Measurements from ENCODE around the gene MSH3. TPM values are rescaled to one million over a fixed set of nuclear protein-coding genes. Genes with fewer than 3 reads are reported as not detected.

The MSH3 gene
- total and polyA plus RNA-seq, 4 donors = 4.2 to 18.1 (median 9.1) TPM

GRCh38 chr5:80740999-80741398, 86.5 kb downstream of the MSH3 start:
- peaks cover 5 to 12% of the 10 kb centered on the region in 2 donors for H3K36me3 ChIP-seq (ENCODE audit: control insufficient read depth in 1 of 2, insufficient read depth in 2 of 2, low read length in 1 of 2)
- WGBS, 2 donors = 91 to 100% methylated on average over 1 of the region's 1 CpG
- H3K4me1 ChIP-seq (ENCODE audit: control insufficient read depth in 1 of 2, insufficient read depth in 2 of 2, low read length in 2 of 2) = no peaks in the 10 kb centered on the region
- DNase-seq (no peak), ATAC-seq (ENCODE audit: low FRiP score) (no peak)
- no peak overlapping the region for H3K4me3 ChIP-seq (ENCODE audit: low read length in 2 of 2)
- intact Hi-C loops (cut with DNase I) = no loop called here
- peaks cover 3% of the 10 kb centered on the region for H3K9me3 ChIP-seq (ENCODE audit: control insufficient read depth, low read length)
- no peaks in the 10 kb centered on the region for H3K27me3 ChIP-seq (ENCODE audit: control insufficient read depth in 1 of 2, insufficient read depth in 2 of 2, low read length in 1 of 2)
- no peak overlapping the region for H3K27ac ChIP-seq (ENCODE audit: low read depth in 1 of 2, low read length in 2 of 2)

- DNase-seq (no peak), ATAC-seq (ENCODE audit: low FRiP score) (no peak)
- intact Hi-C loops (cut with DNase I) = no loop called here
- Histone ChIP-seq H3K27me3 (ENCODE audit: control insufficient read depth in 1 of 2, insufficient read depth in 2 of 2, low read length in 1 of 2) (no peaks in the 10 kb centered on the region), H3K27ac (ENCODE audit: low read depth in 1 of 2, low read length in 2 of 2) (no peak overlapping the region), H3K4me3 (ENCODE audit: low read length in 2 of 2) (no peak overlapping the region), H3K9me3 (ENCODE audit: control insufficient read depth, low read length) (peaks cover 3% of the 10 kb centered on the region), H3K36me3 (ENCODE audit: control insufficient read depth in 1 of 2, insufficient read depth in 2 of 2, low read length in 1 of 2) (peaks cover 5 to 13% of the 10 kb centered on the region in 2 donors), H3K4me1 (ENCODE audit: control insufficient read depth in 1 of 2, insufficient read depth in 2 of 2, low read length in 2 of 2) (no peaks in the 10 kb centered on the region)
- WGBS, 2 donors = 95 to 97% methylated on average over 2 of the region's 2 CpGs
Measured at GRCh38 chr5:80744149-80744548, 89.7 kb downstream of the MSH3 start.

- no peaks in the 10 kb centered on the region for H3K27me3 ChIP-seq (ENCODE audit: control insufficient read depth in 1 of 2, insufficient read depth in 2 of 2, low read length in 1 of 2)
- no peak overlapping the region for H3K4me3 ChIP-seq (ENCODE audit: low read length in 2 of 2)
- H3K27ac ChIP-seq (ENCODE audit: low read depth in 1 of 2, low read length in 2 of 2) = no peak overlapping the region
- intact Hi-C loops (cut with DNase I) = no loop called here
- H3K4me1 ChIP-seq (ENCODE audit: control insufficient read depth in 1 of 2, insufficient read depth in 2 of 2, low read length in 2 of 2) = no peaks in the 10 kb centered on the region
- H3K9me3 ChIP-seq (ENCODE audit: control insufficient read depth, low read length) = peaks cover 3% of the 10 kb centered on the region
- DNase-seq (no peak), ATAC-seq (ENCODE audit: low FRiP score) (no peak)
- H3K36me3 ChIP-seq (ENCODE audit: control insufficient read depth in 1 of 2, insufficient read depth in 2 of 2, low read length in 1 of 2) = peaks cover 5 to 13% of the 10 kb centered on the region in 2 donors
- 96% methylated on average over 1 of the region's 1 CpG for WGBS, 2 donors
Measured at GRCh38 chr5:80745490-80745889, 91.0 kb downstream of the MSH3 start.

GRCh38 chr5:80747922-80748321, 93.5 kb downstream of the MSH3 start:
- WGBS, 2 donors = 89 to 92% methylated on average over 3 of the region's 3 CpGs
- ATAC-seq (ENCODE audit: low FRiP score) = no peak

GRCh38 chr5:80752427-80752826, 98.0 kb downstream of the MSH3 start:
- H3K9me3 ChIP-seq (ENCODE audit: control insufficient read depth, low read length) = no peaks in the 10 kb centered on the region
- intact Hi-C loops (cut with DNase I) = no loop called here
- DNase-seq (no peak), ATAC-seq (ENCODE audit: low FRiP score) (no peak)
- H3K4me3 ChIP-seq (ENCODE audit: low read length in 2 of 2) = no peak overlapping the region
- peaks cover 0 to 2% of the 10 kb centered on the region in 2 donors for H3K36me3 ChIP-seq (ENCODE audit: control insufficient read depth in 1 of 2, insufficient read depth in 2 of 2, low read length in 1 of 2)
- no peaks in the 10 kb centered on the region for H3K27me3 ChIP-seq (ENCODE audit: control insufficient read depth in 1 of 2, insufficient read depth in 2 of 2, low read length in 1 of 2)
- H3K27ac ChIP-seq (ENCODE audit: low read depth in 1 of 2, low read length in 2 of 2) = no peak overlapping the region
- no peaks in the 10 kb centered on the region for H3K4me1 ChIP-seq (ENCODE audit: control insufficient read depth in 1 of 2, insufficient read depth in 2 of 2, low read length in 2 of 2)

More at GRCh38 chr5:80747922-80748321, 93.5 kb downstream of the MSH3 start:
- Histone ChIP-seq H3K4me3 (ENCODE audit: low read length in 2 of 2) (no peak overlapping the region), H3K27ac (ENCODE audit: low read depth in 1 of 2, low read length in 2 of 2) (no peak overlapping the region), H3K4me1 (ENCODE audit: control insufficient read depth in 1 of 2, insufficient read depth in 2 of 2, low read length in 2 of 2) (no peaks in the 10 kb centered on the region), H3K9me3 (ENCODE audit: control insufficient read depth, low read length) (peaks cover 3% of the 10 kb centered on the region), H3K36me3 (ENCODE audit: control insufficient read depth in 1 of 2, insufficient read depth in 2 of 2, low read length in 1 of 2) (peaks cover 5 to 11% of the 10 kb centered on the region in 2 donors), H3K27me3 (ENCODE audit: control insufficient read depth in 1 of 2, insufficient read depth in 2 of 2, low read length in 1 of 2) (no peaks in the 10 kb centered on the region)
- intact Hi-C loops (cut with DNase I) = no loop called here
- DNase-seq = no peak

GRCh38 chr5:80753712-80754111, 99.3 kb downstream of the MSH3 start:
- no peak for ATAC-seq (ENCODE audit: low FRiP score)
- intact Hi-C loops (cut with DNase I) = no loop called here
- H3K4me3 ChIP-seq (ENCODE audit: low read length in 2 of 2) = no peak overlapping the region
- H3K27ac ChIP-seq (ENCODE audit: low read depth in 1 of 2, low read length in 2 of 2) = no peak overlapping the region
- H3K36me3 ChIP-seq (ENCODE audit: control insufficient read depth in 1 of 2, insufficient read depth in 2 of 2, low read length in 1 of 2) = peaks cover 0 to 2% of the 10 kb centered on the region in 2 donors
- no peaks in the 10 kb centered on the region for H3K27me3 ChIP-seq (ENCODE audit: control insufficient read depth in 1 of 2, insufficient read depth in 2 of 2, low read length in 1 of 2)
- no peaks in the 10 kb centered on the region for H3K4me1 ChIP-seq (ENCODE audit: control insufficient read depth in 1 of 2, insufficient read depth in 2 of 2, low read length in 2 of 2)
- WGBS, 2 donors = 58 to 69% methylated on average over 4 of the region's 4 CpGs
- no peak for DNase-seq
- H3K9me3 ChIP-seq (ENCODE audit: control insufficient read depth, low read length) = no peaks in the 10 kb centered on the region

- Histone ChIP-seq H3K27me3 (ENCODE audit: control insufficient read depth in 1 of 2, insufficient read depth in 2 of 2, low read length in 1 of 2) (no peaks in the 10 kb centered on the region), H3K4me1 (ENCODE audit: control insufficient read depth in 1 of 2, insufficient read depth in 2 of 2, low read length in 2 of 2) (no peaks in the 10 kb centered on the region), H3K4me3 (ENCODE audit: low read length in 2 of 2) (no peak overlapping the region), H3K36me3 (ENCODE audit: control insufficient read depth in 1 of 2, insufficient read depth in 2 of 2, low read length in 1 of 2) (peaks cover 0 to 2% of the 10 kb centered on the region in 2 donors), H3K27ac (ENCODE audit: low read depth in 1 of 2, low read length in 2 of 2) (no peak overlapping the region), H3K9me3 (ENCODE audit: control insufficient read depth, low read length) (no peaks in the 10 kb centered on the region)
- no peak for ATAC-seq (ENCODE audit: low FRiP score)
- intact Hi-C loops (cut with DNase I) = no loop called here
- WGBS, 2 donors = 58 to 73% methylated on average over 7 of the region's 7 CpGs
- DNase-seq = no peak
Measured at GRCh38 chr5:80754900-80755299, 100.4 kb downstream of the MSH3 start.

GRCh38 chr5:80755626-80756025, 101.2 kb downstream of the MSH3 start:
- no peaks in the 10 kb centered on the region for H3K9me3 ChIP-seq (ENCODE audit: control insufficient read depth, low read length)
- no peak for ATAC-seq (ENCODE audit: low FRiP score)
- no peaks in the 10 kb centered on the region for H3K4me1 ChIP-seq (ENCODE audit: control insufficient read depth in 1 of 2, insufficient read depth in 2 of 2, low read length in 2 of 2)
- no peak for DNase-seq
- no peak overlapping the region for H3K27ac ChIP-seq (ENCODE audit: low read depth in 1 of 2, low read length in 2 of 2)
- H3K4me3 ChIP-seq (ENCODE audit: low read length in 2 of 2) = no peak overlapping the region
- intact Hi-C loops (cut with DNase I) = no loop called here
- H3K27me3 ChIP-seq (ENCODE audit: control insufficient read depth in 1 of 2, insufficient read depth in 2 of 2, low read length in 1 of 2) = no peaks in the 10 kb centered on the region
- 73 to 76% methylated on average over 3 of the region's 3 CpGs for WGBS, 2 donors
- H3K36me3 ChIP-seq (ENCODE audit: control insufficient read depth in 1 of 2, insufficient read depth in 2 of 2, low read length in 1 of 2) = peaks cover 0 to 3% of the 10 kb centered on the region in 2 donors

- ATAC-seq (ENCODE audit: low FRiP score) = no peak
- H3K4me3 ChIP-seq (ENCODE audit: low read length in 2 of 2) = no peak overlapping the region
- 92 to 98% methylated on average over 1 of the region's 1 CpG for WGBS, 2 donors
Measured at GRCh38 chr5:80756292-80756691, 101.8 kb downstream of the MSH3 start.

More at GRCh38 chr5:80756292-80756691, 101.8 kb downstream of the MSH3 start:
- Histone ChIP-seq H3K9me3 (ENCODE audit: control insufficient read depth, low read length) (no peaks in the 10 kb centered on the region), H3K4me1 (ENCODE audit: control insufficient read depth in 1 of 2, insufficient read depth in 2 of 2, low read length in 2 of 2) (no peaks in the 10 kb centered on the region), H3K27me3 (ENCODE audit: control insufficient read depth in 1 of 2, insufficient read depth in 2 of 2, low read length in 1 of 2) (no peaks in the 10 kb centered on the region), H3K27ac (ENCODE audit: low read depth in 1 of 2, low read length in 2 of 2) (no peak overlapping the region), H3K36me3 (ENCODE audit: control insufficient read depth in 1 of 2, insufficient read depth in 2 of 2, low read length in 1 of 2) (peaks cover 0 to 3% of the 10 kb centered on the region in 2 donors)
- no peak for DNase-seq
- intact Hi-C loops (cut with DNase I) = no loop called here

Measured in aorta (tissue), 5 donors.